Prostate gland (tissue), 2 donors: ENCODE data around the gene TMTC1. TPM values are rescaled to one million over a fixed set of nuclear protein-coding genes. Genes with fewer than 3 reads are reported as not detected.

Source experiments
- DNase-seq: peaks from one replicate; pipeline ENCODE4 v3.0.0-alpha.2; 2019; ENCODE audit warnings: low spot score
- H3K27ac ChIP-seq, 2 donors: fragments of 200-600 bp; sonication (generic); 2 replicates each; pipeline ENCODE4 v1.5.1; 2017 to 2019
- H3K27me3 ChIP-seq: fragments of 200-600 bp; sonication (generic); replicated peaks from 2 replicates; pipeline ENCODE4 v1.5.1; 2019; ENCODE audit not compliant: insufficient read depth
- H3K36me3 ChIP-seq, 2 donors: fragments of 200-600 bp; sonication (generic); 1 replicate in 1 of 2; 2 replicates in 1 of 2; pipeline versions ENCODE4 v1.5.1 to v1.8.1; 2017 to 2019
- H3K4me1 ChIP-seq: fragments of 200-600 bp; sonication (generic); replicated peaks from 2 replicates; pipeline ENCODE4 v1.5.1; 2019
- H3K4me3 ChIP-seq, 2 donors: fragments of 200-600 bp; sonication (generic); 2 replicates each; pipeline ENCODE4 v1.5.1; 2017 to 2019
- H3K9me3 ChIP-seq: fragments of 200-600 bp; sonication (generic); 2 replicates; pipeline ENCODE4 v1.5.1; 2017
- POLR2A ChIP-seq: fragments of 450-650 bp; IDR thresholded peaks from one replicate; pipeline ENCODE4 v1.6.1; 2016; ENCODE audit warnings: antibody characterized with exemption, mild to moderate bottlenecking
- POLR2AphosphoS5 ChIP-seq: sonication (generic); formaldehyde crosslinking; IDR thresholded peaks from one replicate; pipeline ENCODE4 v1.6.1; 2017; ENCODE audit warnings: antibody characterized with exemption
- WGBS: methylation state at CpG from one replicate; pipeline ENCODE4 v1.1.5; 2018; 5-methylcytosine and 5-hydroxymethylcytosine counted together
- intact Hi-C: fragments of 100-400 bp; cut with DNase I; formaldehyde crosslinking; loops from one replicate; pipeline ENCODE4 v1.14.2; 2022
- total RNA-seq, 2 donors: library from RNA; depleted of rRNA; stranded (reverse); fragments of >200 nt; gene quantifications; one replicate each; pipeline ENCODE4 v1.1.0, GENCODE V29; 2016
- TF ChIP-seq, protein P1 (sequence below), 4 experiments: fragments of 200-600 bp in 2 of 4; fragments of 450-650 bp in 2 of 4; sonication (generic) in 2 of 4; IDR thresholded peaks; 1 replicate in 3 of 4; 2 replicates in 1 of 4; pipeline ENCODE4 v1.5.1; 2016 to 2019; ENCODE audit warnings: antibody characterized with exemption in 4 of 4, mild to moderate bottlenecking in 2 of 4, moderate library complexity in 2 of 4

Gene TMTC1
- total RNA-seq, 2 donors from 2014 or later = 12.9 to 25.2 TPM

DNA sequence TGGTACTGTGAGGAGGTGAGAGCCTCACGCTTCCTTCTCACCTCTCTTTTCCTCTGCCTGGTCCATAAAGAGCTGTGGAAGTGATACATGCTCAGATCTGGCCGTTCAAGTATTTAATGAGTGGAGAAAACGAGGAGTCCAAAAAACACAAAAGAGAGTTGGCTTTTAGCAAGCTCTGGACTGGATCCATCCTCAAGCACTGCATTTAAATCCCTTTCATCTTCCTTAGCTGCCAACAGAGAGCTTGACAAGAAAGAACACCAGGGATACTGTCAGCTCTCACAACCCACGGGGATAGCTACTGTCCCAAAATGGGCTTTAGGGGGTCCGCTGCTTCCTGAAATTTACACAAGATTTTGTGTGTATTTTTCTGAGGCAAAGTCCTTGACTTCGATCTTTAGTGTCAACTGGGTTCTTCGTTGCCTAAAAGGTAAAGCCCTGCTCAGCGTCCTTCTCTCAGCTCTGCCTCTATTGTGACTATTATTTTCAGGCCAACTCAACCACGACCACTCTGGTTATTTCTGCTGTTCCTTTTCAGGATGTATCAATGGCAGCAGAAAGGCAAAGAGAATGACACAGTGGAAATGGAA is 120.9 kb downstream of the TMTC1 start:
- WGBS = 36% methylated on average over 9 of the region's 9 CpGs
- Histone ChIP-seq H3K9me3 (no peaks in the 10 kb centered on the region), H3K27ac (no peak overlapping the region), H3K36me3 (no peaks in the 10 kb centered on the region), H3K4me3 (no peak overlapping the region), H3K4me1 (no peaks in the 10 kb centered on the region), H3K27me3 (no peaks in the 10 kb centered on the region)
- intact Hi-C loops = no loop called here
- no peak for DNase-seq
- TF ChIP-seq, protein P1, sequence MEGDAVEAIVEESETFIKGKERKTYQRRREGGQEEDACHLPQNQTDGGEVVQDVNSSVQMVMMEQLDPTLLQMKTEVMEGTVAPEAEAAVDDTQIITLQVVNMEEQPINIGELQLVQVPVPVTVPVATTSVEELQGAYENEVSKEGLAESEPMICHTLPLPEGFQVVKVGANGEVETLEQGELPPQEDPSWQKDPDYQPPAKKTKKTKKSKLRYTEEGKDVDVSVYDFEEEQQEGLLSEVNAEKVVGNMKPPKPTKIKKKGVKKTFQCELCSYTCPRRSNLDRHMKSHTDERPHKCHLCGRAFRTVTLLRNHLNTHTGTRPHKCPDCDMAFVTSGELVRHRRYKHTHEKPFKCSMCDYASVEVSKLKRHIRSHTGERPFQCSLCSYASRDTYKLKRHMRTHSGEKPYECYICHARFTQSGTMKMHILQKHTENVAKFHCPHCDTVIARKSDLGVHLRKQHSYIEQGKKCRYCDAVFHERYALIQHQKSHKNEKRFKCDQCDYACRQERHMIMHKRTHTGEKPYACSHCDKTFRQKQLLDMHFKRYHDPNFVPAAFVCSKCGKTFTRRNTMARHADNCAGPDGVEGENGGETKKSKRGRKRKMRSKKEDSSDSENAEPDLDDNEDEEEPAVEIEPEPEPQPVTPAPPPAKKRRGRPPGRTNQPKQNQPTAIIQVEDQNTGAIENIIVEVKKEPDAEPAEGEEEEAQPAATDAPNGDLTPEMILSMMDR (IDR thresholded peaks at IDR 0.05) = no peak
- TF ChIP-seq POLR2A = no peak
- TF ChIP-seq POLR2AphosphoS5 = no peak

DNA sequence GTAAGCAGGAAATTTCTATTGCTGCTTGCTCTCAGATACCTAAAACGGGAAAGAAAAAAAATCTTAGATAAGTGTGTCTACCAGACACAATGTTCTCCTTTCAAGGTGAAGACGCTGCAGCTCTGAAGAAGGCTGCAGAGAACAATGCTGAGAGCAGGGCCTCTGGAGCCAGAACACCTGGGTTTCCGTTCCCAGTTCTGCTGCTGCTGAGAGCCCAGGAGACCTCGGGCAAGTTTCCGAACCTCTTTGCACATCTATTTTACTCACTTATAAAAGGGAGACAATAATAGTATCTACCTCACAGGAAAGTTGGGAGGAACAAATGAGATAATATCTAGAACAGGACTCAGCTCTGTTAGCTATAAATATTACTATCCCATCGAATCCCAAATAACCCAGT is 122.9 kb downstream of the TMTC1 start:
- H3K36me3 ChIP-seq = no peaks in the 10 kb centered on the region
- TF ChIP-seq POLR2AphosphoS5 (no peak), POLR2A (no peak)
- TF ChIP-seq, protein P1 (IDR thresholded peaks at IDR 0.05) = no peak
- H3K4me3 ChIP-seq = no peak overlapping the region
- H3K27ac ChIP-seq = no peak overlapping the region
- whole genome bisulfite sequencing = 80% methylated on average over 6 of the region's 6 CpGs
- H3K4me1 ChIP-seq = no peaks in the 10 kb centered on the region
- intact Hi-C loops = no loop called here
- no peaks in the 10 kb centered on the region for H3K27me3 ChIP-seq
- no peaks in the 10 kb centered on the region for H3K9me3 ChIP-seq
- no peak for DNase-seq

DNA sequence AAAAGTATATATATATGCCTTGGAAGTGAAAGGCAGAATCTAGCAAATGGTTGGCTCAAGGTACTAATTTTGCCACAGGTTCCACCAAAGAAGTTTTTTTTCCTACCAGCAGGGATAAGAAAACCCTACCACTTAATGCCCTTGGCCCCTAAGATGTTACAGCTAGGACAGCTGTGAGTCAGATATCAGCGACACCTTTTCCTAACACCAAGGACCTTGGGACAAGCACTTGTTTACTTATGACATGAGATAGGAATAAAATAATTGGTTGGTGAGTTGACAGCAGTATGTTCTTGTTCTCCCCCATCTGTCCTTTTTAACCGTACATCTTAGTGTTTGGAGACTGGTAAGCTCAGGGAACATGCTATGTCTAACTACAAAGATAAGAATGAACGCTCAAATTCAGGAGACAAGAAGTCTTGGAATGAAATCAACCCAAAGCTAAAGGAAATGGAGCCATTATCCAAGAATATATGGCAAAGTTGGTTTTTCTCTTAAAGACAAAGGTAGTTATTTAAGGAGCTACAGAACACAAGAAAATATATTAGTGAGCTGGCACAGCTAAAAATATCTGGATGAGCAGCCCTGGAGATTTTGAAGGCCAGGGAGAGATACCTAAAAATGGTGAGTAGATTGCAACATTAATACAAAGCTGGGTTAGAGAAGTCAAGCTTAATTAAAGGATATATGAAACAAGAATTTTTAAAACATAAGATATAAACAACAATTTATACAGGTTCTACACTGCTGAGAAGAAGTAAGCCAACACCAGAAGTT is 126.8 kb downstream of the TMTC1 start:
- TF ChIP-seq, protein P1 (IDR thresholded peaks at IDR 0.05) = no peak
- TF ChIP-seq POLR2AphosphoS5 (no peak), POLR2A (no peak)
- H3K36me3 ChIP-seq = no peaks in the 10 kb centered on the region
- 90% methylated on average over 3 of the region's 3 CpGs for WGBS
- no peaks in the 10 kb centered on the region for H3K9me3 ChIP-seq
- no peaks in the 10 kb centered on the region for H3K4me1 ChIP-seq
- no peak overlapping the region for H3K27ac ChIP-seq
- H3K27me3 ChIP-seq = no peaks in the 10 kb centered on the region
- intact Hi-C loops = no loop called here
- no peak for DNase-seq
- no peak overlapping the region for H3K4me3 ChIP-seq

DNA sequence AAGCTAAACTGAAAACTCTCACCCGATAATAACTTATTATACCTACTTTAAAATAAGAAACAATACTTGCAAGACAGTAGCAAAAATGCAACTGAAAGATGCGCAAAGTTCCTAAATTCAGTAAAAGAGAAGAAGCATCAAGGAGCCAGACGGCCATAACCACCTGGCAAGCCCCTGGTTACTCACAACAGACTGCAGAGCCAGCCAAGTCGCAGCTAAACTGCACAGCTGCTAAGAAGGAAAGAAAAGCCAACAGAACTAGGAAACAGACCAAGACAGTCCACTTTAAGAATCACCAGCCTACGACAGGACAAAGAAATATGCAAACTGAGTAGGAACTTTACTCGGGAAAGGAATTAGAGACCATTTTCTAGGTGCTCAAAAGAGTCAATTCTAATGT is 127.9 kb downstream of the TMTC1 start:
- no peaks in the 10 kb centered on the region for H3K36me3 ChIP-seq
- TF ChIP-seq POLR2A (no peak), POLR2AphosphoS5 (no peak)
- TF ChIP-seq, protein P1 (IDR thresholded peaks at IDR 0.05) = no peak

DNA sequence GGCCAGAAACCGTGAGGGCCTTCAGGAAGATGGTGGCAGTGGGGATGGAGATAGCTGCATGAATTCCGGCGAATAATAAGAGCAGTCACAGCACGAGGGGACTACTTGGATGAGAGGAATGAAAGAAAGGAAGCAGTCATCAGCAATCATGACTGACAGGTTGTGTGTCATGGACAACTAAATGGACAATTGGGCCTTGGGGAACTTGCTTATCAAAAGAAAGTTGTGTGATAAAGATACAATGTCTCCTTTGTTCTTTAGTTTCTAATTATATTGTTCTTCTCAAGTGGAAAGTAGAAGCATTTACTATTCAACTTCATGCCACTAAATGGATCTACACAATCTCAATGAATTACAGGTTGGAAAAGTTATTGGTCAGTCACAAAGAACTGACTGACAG is 130.5 kb downstream of the TMTC1 start:
- intact Hi-C loops = no loop called here
- WGBS = 92% methylated on average over 4 of the region's 4 CpGs
- H3K36me3 ChIP-seq = no peaks in the 10 kb centered on the region

More for the DNA sequence above, 127.9 kb downstream of the TMTC1 start:
- H3K9me3 ChIP-seq = no peaks in the 10 kb centered on the region
- no peaks in the 10 kb centered on the region for H3K27me3 ChIP-seq
- H3K4me1 ChIP-seq = no peaks in the 10 kb centered on the region
- intact Hi-C loops = no loop called here
- H3K4me3 ChIP-seq = no peak overlapping the region
- WGBS = 60% methylated on average over 6 of the region's 6 CpGs
- DNase-seq = no peak
- no peak overlapping the region for H3K27ac ChIP-seq

More for the DNA sequence above, 130.5 kb downstream of the TMTC1 start:
- Histone ChIP-seq H3K9me3 (no peaks in the 10 kb centered on the region), H3K27ac (no peak overlapping the region), H3K4me3 (no peak overlapping the region), H3K4me1 (no peaks in the 10 kb centered on the region), H3K27me3 (no peaks in the 10 kb centered on the region)
- TF ChIP-seq, protein P1 (IDR thresholded peaks at IDR 0.05) = no peak
- TF ChIP-seq POLR2A = no peak
- TF ChIP-seq POLR2AphosphoS5 = no peak
- DNase-seq = no peak
